Measurements from ENCODE around the gene DNAJB6.

The DNAJB6 gene

DNA sequence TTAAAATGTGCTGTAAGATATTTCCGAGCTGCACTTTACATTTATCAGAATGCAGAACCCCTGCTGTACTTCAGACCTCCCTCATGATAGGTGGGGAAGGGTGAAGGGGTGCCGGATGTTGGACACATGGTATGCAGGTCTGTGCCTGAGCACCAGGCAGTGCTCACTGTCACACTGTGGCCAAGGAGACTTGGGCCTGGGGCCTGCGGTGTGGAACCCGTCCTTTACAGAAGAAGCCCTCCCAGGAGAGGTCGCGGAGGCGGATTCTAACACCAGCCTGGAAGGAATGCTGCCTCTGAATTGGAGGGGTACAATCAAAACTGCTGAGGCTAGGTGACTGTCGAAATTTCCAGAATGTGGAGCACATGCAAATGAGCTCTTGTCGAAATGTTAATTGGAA is 34.5 kb downstream of the DNAJB6 start:
- DNase-seq: no peak

DNA sequence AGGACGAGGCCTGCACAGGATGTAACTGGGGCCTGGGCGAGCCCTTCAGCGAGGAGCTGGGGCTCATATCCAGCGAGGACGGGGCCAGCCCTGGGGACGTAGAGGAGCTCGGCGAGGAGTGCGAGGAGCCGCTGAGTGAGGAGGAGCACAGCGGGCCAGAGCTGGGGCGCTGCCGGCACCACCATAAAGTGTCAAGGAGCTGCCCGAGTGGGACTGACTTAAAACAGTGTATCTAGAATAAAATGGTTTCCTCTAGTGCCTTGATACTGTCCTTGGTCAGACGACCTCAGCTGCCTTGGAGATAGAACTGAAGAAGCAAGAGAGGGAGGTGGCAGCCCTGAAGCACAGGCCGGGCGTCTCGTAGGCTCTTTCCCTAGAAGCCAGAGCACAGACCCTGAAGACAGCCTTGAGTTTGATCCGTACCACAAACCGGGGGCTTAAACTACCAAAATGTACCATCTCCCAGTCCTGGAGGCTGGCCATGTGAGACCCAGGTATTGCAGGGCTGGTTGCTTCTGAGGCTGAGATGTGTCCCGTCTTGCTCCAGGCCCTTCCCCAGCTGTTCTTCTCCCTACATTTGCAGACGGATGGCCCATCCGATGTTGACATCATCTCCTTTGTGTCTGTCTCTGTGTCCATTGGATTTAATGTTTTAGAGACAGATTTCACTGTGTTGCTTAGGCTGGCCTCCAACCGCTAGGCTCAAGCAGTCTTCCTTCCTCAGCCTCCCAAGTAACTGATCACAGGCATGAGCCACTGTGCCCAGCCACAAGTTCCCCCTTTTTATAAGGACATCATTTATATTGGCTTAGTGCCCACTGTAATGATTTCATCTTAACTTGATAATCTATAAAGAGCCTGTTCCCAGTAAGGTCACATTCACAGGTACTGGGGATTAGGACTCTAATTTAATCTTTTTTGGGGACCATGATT is 35.8 kb downstream of the DNAJB6 start:
- DNase-seq: no peak

- DNase-seq: no peak
These were observed 36.7 kb downstream of the DNAJB6 start for GRCh38 chr7:157373493-157373892.

DNA sequence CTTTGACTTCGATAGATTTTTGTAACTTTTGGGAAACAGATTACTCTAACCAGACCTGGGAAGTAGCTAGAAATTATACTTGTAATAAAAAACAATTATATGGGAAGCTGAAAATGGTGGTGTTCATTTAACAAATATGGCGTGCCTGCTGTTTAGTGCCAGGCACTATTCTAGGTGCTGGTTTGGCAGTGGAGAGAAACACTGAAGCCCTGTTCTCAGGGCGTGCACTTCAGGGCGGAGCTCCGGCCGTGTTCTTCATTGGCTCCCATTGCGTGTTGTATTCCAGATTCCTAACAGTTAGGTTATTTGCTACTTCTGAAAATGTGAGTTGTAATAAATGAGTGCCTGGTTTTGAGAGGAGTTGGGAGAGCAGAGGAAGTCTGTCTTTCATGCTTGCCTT is 38.6 kb downstream of the DNAJB6 start:
- DNase-seq: no peak

GRCh38 chr7:157377436-157378124 is 40.8 kb downstream of the DNAJB6 start:
- DNase-seq: no peak

- no peak for DNase-seq
These were observed 41.6 kb downstream of the DNAJB6 start for GRCh38 chr7:157378390-157378789.

DNA sequence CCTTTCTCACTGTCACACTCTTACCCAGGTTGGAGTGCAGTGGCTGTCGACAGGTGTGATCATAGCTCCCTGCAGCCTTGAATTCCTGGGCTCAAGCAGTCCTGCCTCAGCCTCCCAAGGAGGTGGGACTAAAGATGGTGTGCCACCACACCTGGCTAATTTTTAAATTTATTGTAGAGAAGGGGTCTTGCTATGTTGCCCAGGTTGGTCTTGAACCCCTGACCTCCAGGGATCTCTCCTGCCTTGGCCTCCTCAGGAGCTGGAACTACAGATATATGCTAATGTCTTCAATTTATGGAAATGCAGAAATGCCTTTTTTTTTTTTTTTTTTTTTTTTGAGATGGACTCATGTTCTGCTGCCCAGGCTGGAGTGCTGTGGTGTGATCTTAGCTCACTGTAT is 42.7 kb downstream of the DNAJB6 start:
- DNase-seq: no peak

DNA sequence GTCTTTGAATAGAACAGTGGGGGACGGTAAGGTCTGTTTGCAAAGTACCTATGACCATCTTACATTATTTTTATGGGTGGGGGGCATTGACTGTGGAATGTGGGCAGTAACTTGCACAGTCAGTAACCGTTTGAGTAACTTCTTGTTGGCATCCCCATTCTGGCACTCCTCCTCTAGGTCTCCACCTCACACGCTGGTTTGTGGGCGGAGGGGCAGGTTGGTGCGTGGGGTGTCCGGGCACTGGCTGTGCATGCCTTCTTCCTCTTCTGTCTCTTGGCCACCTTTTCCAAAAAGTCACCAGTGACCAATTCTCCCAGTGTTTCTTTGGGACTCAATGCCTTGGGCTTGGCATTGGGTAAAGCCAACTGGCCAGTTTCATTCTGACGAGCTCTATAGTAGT is 43.6 kb downstream of the DNAJB6 start:
- no peak for DNase-seq

DNA sequence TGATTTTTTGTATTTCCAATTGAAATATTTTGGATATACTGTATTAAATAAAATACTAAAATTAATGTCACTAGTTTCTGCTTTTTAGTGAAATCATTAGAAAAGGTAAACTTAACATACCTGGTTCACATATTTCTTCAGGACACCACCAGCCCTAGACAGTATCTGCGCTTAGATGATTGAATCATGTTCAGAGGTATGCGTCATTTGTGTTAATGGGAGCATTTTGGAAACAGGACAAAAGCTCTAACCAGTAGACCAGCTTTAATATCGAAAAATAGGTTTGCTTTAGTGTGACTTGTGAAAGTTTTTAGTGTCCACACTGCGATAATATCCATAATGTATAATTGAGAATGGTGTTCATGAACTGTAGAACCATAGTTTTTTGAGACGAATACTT is 47.1 kb downstream of the DNAJB6 start:
- DNase-seq: no peak

DNA sequence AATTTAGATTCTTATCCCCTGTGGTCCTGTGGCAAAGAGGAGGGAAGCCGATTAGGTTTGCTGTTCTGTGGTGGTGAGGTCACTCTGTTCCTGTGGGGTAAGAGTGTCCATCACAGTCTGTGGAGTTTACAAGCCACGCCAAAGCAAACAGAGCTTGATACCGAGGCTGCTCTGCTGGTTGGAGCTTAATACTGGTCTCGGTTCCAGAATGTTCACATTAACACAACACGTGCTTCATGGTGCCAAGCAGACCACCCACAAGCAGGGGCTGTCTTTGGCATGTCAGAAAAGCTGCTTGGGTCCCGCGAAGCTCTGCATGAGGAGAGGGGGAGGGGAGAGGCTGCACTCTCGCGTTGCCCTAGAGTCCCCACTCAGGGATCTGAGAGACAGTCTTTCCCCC is 47.5 kb downstream of the DNAJB6 start:
- DNase-seq: no peak

DNA sequence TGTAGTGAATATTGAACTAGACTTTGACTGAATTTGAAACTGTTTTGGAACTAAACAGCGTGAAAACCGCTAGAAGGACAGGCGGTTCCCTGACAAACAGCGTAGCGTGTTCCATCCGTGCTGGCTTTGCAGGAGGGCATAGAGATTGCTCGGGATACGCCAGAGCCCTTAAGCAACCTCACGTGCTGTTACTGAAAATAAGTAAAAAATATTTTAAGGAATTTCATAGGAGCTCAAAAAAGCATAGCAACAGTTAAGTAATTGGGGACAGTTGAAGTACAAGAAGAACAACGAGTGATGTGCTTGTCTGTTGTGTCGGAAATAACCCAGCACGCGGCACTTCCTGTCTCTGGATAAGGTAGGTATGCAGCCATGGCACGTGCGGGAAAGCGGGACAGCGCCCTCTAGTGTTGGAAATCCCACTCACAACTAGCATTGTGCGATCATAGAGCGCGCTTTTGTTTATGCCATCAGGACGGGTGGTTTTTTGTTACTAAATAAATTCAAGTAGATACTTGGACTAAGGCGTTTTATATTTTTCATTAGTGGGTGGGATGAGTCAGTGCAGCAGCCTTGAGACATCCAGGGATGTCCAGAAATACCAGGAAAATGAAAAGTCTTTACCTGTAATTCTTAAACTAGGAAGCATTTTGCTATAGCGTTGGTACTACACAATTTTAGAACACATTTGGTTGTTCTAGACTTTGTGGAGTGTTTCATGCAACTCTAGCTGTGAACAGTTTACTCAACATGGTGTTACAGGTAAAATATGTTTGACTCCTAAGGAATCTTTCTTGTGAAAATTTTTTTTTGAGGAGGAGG is 50.4 kb downstream of the DNAJB6 start:
- peak; percentile 86 for DNase-seq

- no peak for DNase-seq
These were observed 51.5 kb downstream of the DNAJB6 start for GRCh38 chr7:157388301-157388700.

DNA sequence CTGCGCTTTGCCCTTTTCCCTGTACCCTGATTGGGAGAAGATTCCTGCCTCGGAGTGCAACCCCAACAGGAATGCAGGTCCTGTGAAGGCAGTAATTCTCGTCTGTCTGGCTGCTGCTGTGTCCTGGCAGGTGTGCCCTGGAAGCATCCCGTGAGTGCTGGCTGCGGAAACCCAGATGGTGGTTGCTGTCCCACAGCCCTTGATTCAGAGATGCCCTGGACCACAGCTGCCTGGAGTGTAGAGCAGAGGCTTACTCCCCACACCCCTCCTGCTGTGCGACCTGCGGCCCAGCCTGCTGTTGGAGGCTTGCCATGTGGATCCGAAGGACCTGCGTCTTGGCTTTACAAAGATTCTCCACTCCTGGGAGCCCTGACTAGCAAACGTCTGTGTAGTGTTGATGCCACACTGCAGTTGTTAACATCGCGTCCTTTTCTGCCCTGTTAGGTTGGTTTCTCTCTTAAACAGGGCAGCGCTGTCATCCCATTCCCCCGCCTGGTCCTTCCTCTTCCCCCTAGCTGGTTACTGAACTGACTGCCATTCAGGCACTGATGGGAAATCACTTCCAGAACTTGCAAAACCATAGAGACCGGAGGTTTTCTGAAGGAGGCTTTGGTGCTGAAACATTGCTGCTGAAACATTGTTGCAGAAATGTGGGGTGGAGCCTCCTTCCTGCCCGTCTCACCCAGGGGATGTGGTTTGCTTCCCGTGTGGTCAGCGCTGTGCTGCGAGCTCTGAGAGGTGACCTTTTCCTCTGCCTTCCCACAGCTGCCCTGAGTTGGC is 53.3 kb downstream of the DNAJB6 start:
- no peak for DNase-seq

DNA sequence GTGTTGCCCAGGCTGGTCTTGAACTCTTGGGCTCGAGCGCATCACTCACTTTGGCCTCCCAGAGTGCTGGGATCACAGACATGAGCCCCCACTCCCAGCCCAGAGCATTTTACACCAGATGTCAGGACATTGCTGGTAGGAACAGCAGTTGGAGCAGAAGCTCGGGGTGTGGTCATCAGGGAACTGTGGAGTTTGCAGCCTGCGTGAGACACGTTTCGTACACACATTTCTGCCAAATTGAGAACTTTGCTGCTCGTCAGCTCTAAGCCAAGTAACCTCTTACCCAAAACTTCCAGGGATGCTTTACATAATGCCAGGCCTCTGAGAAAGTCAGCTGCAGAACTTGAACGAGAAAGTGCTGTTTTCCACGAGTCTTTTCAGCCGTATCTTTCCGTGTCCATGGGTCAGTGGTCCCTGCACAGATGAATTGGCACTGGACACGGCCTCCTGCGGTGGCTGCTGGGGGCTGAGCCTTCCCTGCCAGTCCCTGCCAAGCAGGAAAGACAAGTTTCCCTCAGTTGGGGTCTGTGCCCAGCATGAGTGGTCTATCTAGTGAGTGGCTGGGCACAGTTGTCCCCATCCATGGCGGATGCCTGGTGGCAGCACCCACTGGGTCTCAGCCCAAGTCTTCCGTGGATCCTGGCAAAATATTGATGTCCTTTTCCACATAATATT is 54.4 kb downstream of the DNAJB6 start:
- no peak for DNase-seq

DNA sequence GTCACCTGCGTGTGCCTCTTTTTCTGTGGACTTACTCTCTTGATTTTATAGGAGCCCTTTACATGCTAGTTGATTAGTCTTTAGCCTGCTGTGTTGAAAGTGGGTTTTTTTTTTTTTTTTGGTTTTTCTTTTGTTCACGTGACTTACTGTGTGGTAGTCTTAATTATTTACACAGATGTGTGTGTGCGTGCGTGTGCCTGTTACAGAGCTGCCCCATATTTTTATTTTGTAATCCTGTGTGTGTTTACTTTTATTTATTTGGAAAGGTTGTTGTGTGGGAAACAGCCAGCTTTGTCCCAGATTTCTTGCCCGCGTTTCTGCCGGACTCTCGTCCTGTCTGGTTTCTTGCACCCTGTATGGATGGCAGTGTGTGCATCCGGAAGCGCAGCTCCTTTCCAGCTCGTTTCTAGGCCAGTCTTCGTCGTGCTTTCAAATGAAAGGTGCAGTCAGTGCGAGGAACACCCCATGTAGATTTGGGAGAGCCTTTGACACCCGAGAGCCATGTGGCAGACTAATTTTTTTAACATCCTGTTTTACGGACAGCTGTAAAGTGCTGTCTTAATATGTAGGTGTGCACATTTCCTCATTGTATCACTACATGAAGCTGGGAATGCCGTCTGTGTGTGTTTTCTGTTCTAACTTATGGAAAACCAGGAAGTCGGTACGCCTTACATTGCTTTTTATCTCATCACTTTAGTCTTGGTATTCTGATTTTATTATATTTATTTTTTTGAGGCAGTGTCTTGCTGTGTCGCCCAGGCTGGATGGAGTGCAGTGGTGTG is 55.6 kb downstream of the DNAJB6 start:
- no peak for DNase-seq

DNA sequence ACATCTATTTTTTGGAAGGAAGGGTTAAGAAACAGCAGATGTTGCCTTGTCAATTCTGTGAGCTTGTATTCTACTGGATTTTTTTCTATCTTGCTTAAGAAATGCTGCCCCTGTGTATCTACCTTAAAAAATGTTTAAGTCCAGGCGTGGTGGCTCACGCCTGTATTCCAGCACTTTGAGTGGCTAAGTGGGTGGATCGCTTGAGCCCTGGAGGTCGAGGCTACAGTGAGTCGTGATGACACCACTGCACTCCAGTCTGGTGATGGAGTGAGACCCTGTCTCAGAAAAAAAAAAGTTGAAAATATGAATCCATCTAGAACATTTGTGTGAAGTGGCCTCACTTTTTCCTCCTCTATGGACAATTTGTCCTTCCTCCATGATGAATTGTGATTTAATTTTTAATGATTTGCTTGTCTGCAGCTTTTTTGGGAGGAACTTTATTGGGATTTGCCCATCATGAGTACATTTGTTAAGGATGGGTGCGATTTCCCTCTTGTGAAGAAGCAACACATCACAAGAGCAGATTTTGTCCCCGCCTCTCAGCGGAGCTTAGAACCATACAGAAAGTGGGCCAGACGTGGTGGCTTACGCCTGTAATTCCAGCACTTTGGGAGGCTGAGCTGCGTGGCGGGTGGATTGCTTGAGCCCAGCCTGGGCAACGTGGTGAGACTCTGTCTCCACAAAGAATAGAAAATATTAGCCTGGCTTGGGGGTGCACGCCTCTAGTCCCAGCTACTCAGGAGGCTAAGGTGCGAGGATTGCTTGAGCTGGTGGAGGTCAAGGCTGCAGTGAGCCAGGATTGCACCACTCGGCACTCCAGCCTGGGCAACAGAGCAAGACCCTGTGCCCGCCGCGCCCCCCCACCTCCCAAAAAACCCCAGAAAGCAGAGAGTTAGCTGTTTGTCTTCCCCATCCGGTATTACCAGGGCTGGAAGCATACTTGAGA is 57.7 kb downstream of the DNAJB6 start:
- DNase-seq: no peak

- DNase-seq: no peak
These were observed 58.4 kb downstream of the DNAJB6 start for GRCh38 chr7:157395206-157395605.

GRCh38 chr7:157396316-157397035 is 59.7 kb downstream of the DNAJB6 start:
- DNase-seq: no peak

DNA sequence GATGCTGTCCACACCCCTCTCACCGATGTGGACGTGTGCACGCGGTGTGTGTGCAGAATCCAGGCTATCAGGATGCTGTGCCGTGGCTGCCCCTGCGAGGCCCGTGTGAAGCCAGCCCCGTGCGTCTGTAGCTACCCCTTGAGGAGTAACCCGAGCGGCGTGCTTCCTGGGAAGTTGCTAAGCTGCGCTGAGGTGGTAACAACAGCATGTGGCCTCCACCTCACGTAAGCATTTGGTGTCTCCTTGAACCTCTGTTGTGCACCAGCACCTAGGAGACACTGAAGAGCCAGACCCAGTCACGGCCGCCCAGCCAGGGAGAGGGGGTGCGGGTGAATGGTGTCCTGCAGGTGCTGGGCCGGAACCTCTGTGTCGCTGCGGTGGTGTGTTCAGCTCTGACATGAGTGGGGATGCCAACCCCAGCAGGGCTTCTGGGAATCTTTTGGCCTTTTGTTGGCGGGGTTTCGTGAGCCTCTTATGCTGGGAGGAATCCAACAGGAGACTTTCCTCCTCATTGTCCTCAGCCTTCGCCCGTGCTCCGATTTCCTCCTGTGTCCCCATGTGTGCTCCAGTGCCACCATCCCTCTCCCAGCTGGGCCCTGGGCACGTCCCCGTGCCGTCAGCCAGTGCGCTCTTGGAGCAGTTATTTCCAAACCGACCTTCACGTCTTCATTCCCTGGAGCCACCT is 60.4 kb downstream of the DNAJB6 start:
- no peak for DNase-seq

All from NCI-H69 (cell line).